Kidney epithelial cell (primary cell): ENCODE data around the gene ARHGAP24. TPM values are rescaled to one million over a fixed set of nuclear protein-coding genes. Genes with fewer than 3 reads are reported as not detected.

Experiments used
- DNase-seq: peaks from one replicate; pipeline ENCODE4 v3.0.0-alpha.2; 2010; ENCODE audit warnings: low read depth
- H3K27me3 ChIP-seq: 2 replicates; pipeline ENCODE4 v1.6.0; 2011; ENCODE audit warnings: low read length; ENCODE audit not compliant: control insufficient read depth, insufficient read depth
- H3K36me3 ChIP-seq: 2 replicates; pipeline ENCODE4 v1.5.1; 2011; ENCODE audit warnings: low read length; ENCODE audit not compliant: control insufficient read depth, insufficient read depth
- H3K4me3 ChIP-seq: 2 replicates; pipeline ENCODE4 v1.5.1; 2011; ENCODE audit warnings: low read depth, mild to moderate bottlenecking, control low read depth, low read length
- CTCF ChIP-seq: IDR thresholded peaks from 2 replicates; pipeline ENCODE4 v1.5.1; 2011; ENCODE audit warnings: mild to moderate bottlenecking, moderate library complexity, low read length, control low read depth, inconsistent platforms; ENCODE audit not compliant: insufficient read depth, poor library complexity, severe bottlenecking
- total RNA-seq: library from RNA; depleted of rRNA; stranded (reverse); fragments of >200 nt; gene quantifications from 2 replicates; pipeline ENCODE4 v1.2.3, GENCODE V29; 2015

The ARHGAP24 gene
- total RNA-seq, 1 donor from 2014 or later = 9.6 TPM

GRCh38 chr4:85639946-85640345 lies 165.0 kb downstream of the ARHGAP24 start:
- no peak for DNase-seq
- Histone ChIP-seq H3K36me3 (no peaks in the 10 kb centered on the region), H3K27me3 (no peaks in the 10 kb centered on the region), H3K4me3 (no peak overlapping the region)
- no peak for TF ChIP-seq CTCF

GRCh38 chr4:85642356-85643100 lies 167.6 kb downstream of the ARHGAP24 start:
- no peaks in the 10 kb centered on the region for H3K36me3 ChIP-seq
- H3K27me3 ChIP-seq = no peaks in the 10 kb centered on the region
- no peak for TF ChIP-seq CTCF
- no peak overlapping the region for H3K4me3 ChIP-seq
- no peak for DNase-seq

GRCh38 chr4:85644061-85644460 lies 169.1 kb downstream of the ARHGAP24 start:
- Histone ChIP-seq H3K4me3 (no peak overlapping the region), H3K27me3 (no peaks in the 10 kb centered on the region), H3K36me3 (no peaks in the 10 kb centered on the region)
- TF ChIP-seq CTCF = no peak
- no peak for DNase-seq

GRCh38 chr4:85650908-85651307 lies 176.0 kb downstream of the ARHGAP24 start:
- DNase-seq = no peak
- Histone ChIP-seq H3K4me3 (no peak overlapping the region), H3K36me3 (no peaks in the 10 kb centered on the region), H3K27me3 (no peaks in the 10 kb centered on the region)
- no peak for TF ChIP-seq CTCF

- DNase-seq = no peak
- H3K4me3 ChIP-seq = no peak overlapping the region
- no peaks in the 10 kb centered on the region for H3K27me3 ChIP-seq
- no peak for TF ChIP-seq CTCF
- no peaks in the 10 kb centered on the region for H3K36me3 ChIP-seq
These were observed 182.0 kb downstream of the ARHGAP24 start for GRCh38 chr4:85656759-85657505.
